Activated B cell treated with CpG ODN at 0.5 μM for 24 hours (primary cell): Measurements from ENCODE around the gene HPF1. TPM values are rescaled to one million over a fixed set of nuclear protein-coding genes. Genes with fewer than 3 reads are reported as not detected.
A peak's percentile ranks its signal among the peaks of the same experiment; 100 is the strongest.
"Not testable (repeated sequence)": the region's sequence is repeated elsewhere in the genome, so short reads cannot be mapped to it uniquely, and the experiment has no call there.

ENCODE experiments used
- ATAC-seq: fragments of 200-7000 bp; cut with Tn5 transposase; one replicate; pipeline ENCODE4 v1.10.0; 2021; ENCODE audit warnings: low read depth, mild to moderate bottlenecking, moderate library complexity
- CTCF ChIA-PET: fragments of 350-600 bp; sonication (Branson Sonifier 250); formaldehyde crosslinking; loops from one replicate; lab custom pipeline; 2021; ENCODE audit warnings: antibody characterized with exemption; lab: Charles Lee
- POLR2A ChIA-PET: fragments of 350-600 bp; sonication (Branson Sonifier 250); formaldehyde crosslinking; loops from one replicate; lab custom pipeline; 2021; ENCODE audit warnings: antibody characterized with exemption; lab: Charles Lee
- DNase-seq: peaks from one replicate; pipeline ENCODE4 v3.0.0; 2022
- H3K27ac Mint-ChIP-seq: one replicate; pipeline ENCODE4 v1.8.0; 2020; ENCODE audit warnings: mixed read lengths
- H3K27me3 Mint-ChIP-seq: one replicate; pipeline ENCODE4 v1.8.0; 2021; ENCODE audit warnings: mixed read lengths
- H3K36me3 Mint-ChIP-seq: one replicate; pipeline ENCODE4 v1.8.0; 2021; ENCODE audit warnings: low read depth, mixed read lengths
- H3K4me1 Mint-ChIP-seq: one replicate; pipeline ENCODE4 v1.8.0; 2021; ENCODE audit warnings: mixed read lengths
- H3K4me3 Mint-ChIP-seq: one replicate; pipeline ENCODE4 v1.8.0; 2020; ENCODE audit warnings: mild to moderate bottlenecking, mixed read lengths
- H3K9me3 Mint-ChIP-seq: one replicate; pipeline ENCODE4 v1.8.0; 2020; ENCODE audit warnings: mixed read lengths
- CTCF ChIP-seq: fragments of 200-600 bp; IDR thresholded peaks from one replicate; pipeline ENCODE4 v1.8.0; 2022; ENCODE audit warnings: antibody characterized with exemption, mild to moderate bottlenecking
- intact Hi-C: fragments of 100-400 bp; cut with micrococcal nuclease; formaldehyde crosslinking; loops from one replicate; pipeline ENCODE4 v1.15.1; 2024
- total RNA-seq: library from RNA; stranded (reverse); gene quantifications from 2 replicates; pipeline ENCODE4 v1.2.3, GENCODE V29; 2022

HPF1 gene
- 17.9 and 19.5 TPM in 2 replicates for total RNA-seq

- intact Hi-C loops, result loop anchor here (1.0 to 5.0 kb wide), 6 partner anchors 97 to 1275 kb away; partner anchors contain the start of genes CBR4, CLCN3, DDX60L and MFAP3L
- ChIA-PET CTCF (no interaction called here), POLR2A (interaction anchor here (1.0 to 2.0 kb wide), 3 partner anchors 10 to 137 kb away, joined by 3 to 6 read pairs (median 5); partner anchors contain the start of gene CLCN3)
- Mint-ChIP-seq H3K4me3 (peak within 1 kb of the TSS; percentile 92), H3K27me3 (no peaks in the 10 kb centered on the region), H3K27ac (peak within 1 kb of the TSS; percentile 68), H3K4me1 (peaks cover 23% of the 10 kb centered on the region), H3K9me3 (no peaks in the 10 kb centered on the region), H3K36me3 (peaks cover 10% of the 10 kb centered on the region)
- ATAC-seq, result peak; percentile 95
- TF ChIP-seq CTCF, result no peak
- DNase-seq, result peak; percentile 85
Measured at GRCh38 chr4:169757575-169758184, at the start of gene HPF1. Gene HPF1 (minus strand): TSS chr4:169757944. CDS start chr4:169757877, 67 bp downstream.

GRCh38 chr4:169806770-169807169 is 49.0 kb upstream of the HPF1 start:
- CTCF ChIA-PET, H3K4me3 Mint-ChIP-seq, H3K9me3 Mint-ChIP-seq, H3K27me3 Mint-ChIP-seq, POLR2A ChIA-PET, H3K36me3 Mint-ChIP-seq, DNase-seq, intact Hi-C loops, H3K27ac Mint-ChIP-seq, H3K4me1 Mint-ChIP-seq, ATAC-seq: not testable (repeated sequence)

GRCh38 chr4:169803413-169803812 is 45.7 kb upstream of the HPF1 start:
- no peaks in the 10 kb centered on the region for H3K9me3 Mint-ChIP-seq
- no peaks in the 10 kb centered on the region for H3K4me1 Mint-ChIP-seq
- POLR2A ChIA-PET, result no interaction called here
- H3K4me3 Mint-ChIP-seq, result no peak overlapping the region
- no peak for TF ChIP-seq CTCF
- CTCF ChIA-PET, result interaction anchor here (1.1 kb wide), 1 partner anchor 11 kb away, joined by 3 read pairs; no protein-coding TSS in a partner anchor
- peaks cover 5% of the 10 kb centered on the region for H3K27me3 Mint-ChIP-seq
- ATAC-seq (no peak), DNase-seq (no peak)
- intact Hi-C loops, result no loop called here
- no peaks in the 10 kb centered on the region for H3K36me3 Mint-ChIP-seq
- H3K27ac Mint-ChIP-seq, result no peak overlapping the region

GRCh38 chr4:169802873-169803272 is 45.1 kb upstream of the HPF1 start:
- intact Hi-C loops, result no loop called here
- Mint-ChIP-seq H3K36me3 (no peaks in the 10 kb centered on the region), H3K9me3 (no peaks in the 10 kb centered on the region), H3K27me3 (peaks cover 5% of the 10 kb centered on the region), H3K4me1 (no peaks in the 10 kb centered on the region), H3K4me3 (no peak overlapping the region), H3K27ac (no peak overlapping the region)
- ChIA-PET POLR2A (no interaction called here), CTCF (no interaction called here)
- DNase-seq (no peak), ATAC-seq (no peak)
- no peak for TF ChIP-seq CTCF

GRCh38 chr4:169800541-169800940 is 42.8 kb upstream of the HPF1 start:
- CTCF ChIA-PET, result interaction anchor here (0.7 kb wide), 1 partner anchor 19 kb away, joined by 3 read pairs; no protein-coding TSS in a partner anchor

More at GRCh38 chr4:169800541-169800940, 42.8 kb upstream of the HPF1 start:
- Mint-ChIP-seq H3K9me3 (no peaks in the 10 kb centered on the region), H3K4me1 (no peaks in the 10 kb centered on the region), H3K27me3 (peaks cover 10% of the 10 kb centered on the region), H3K36me3 (no peaks in the 10 kb centered on the region), H3K27ac (no peak overlapping the region), H3K4me3 (no peak overlapping the region)
- POLR2A ChIA-PET, result no interaction called here
- intact Hi-C loops, result no loop called here
- ATAC-seq (no peak), DNase-seq (no peak)
- TF ChIP-seq CTCF, result no peak
